Brain microvascular endothelial cell (primary cell): ENCODE results near the gene PDGFD.

Source experiments
- DNase-seq: peaks from one replicate; pipeline ENCODE4 v3.0.0-alpha.2; 2020
- H3K27ac ChIP-seq: fragments of 250-450 bp; sonication (Bioruptor Pico); 2 replicates; pipeline ENCODE4 v1.5.1; 2020; ENCODE audit warnings: mild to moderate bottlenecking, moderate library complexity
- H3K27me3 ChIP-seq: fragments of 250-450 bp; sonication (Bioruptor Pico); replicated peaks from 2 replicates; pipeline ENCODE4 v1.5.1; 2020; ENCODE audit warnings: mild to moderate bottlenecking
- H3K36me3 ChIP-seq: fragments of 250-450 bp; sonication (Bioruptor Pico); replicated peaks from 2 replicates; pipeline ENCODE4 v1.5.1; 2020; ENCODE audit warnings: mild to moderate bottlenecking
- H3K4me3 ChIP-seq: 2 replicates; pipeline ENCODE4 v1.5.1; 2011; ENCODE audit warnings: low read depth, mild to moderate bottlenecking, control low read depth, low read length, moderate library complexity
- in situ Hi-C: cut with HindIII; loops from 2 replicates; pipeline ENCODE4 v1.10.0; 2017; ENCODE audit warnings: low sequenced_read_pairs, low pct_ligation_motif_present
- TF ChIP-seq, protein P1 (sequence below): IDR thresholded peaks from 2 replicates; pipeline ENCODE4 v1.5.1; 2011; ENCODE audit warnings: low read depth, mild to moderate bottlenecking, moderate library complexity, low read length, control low read depth, inconsistent platforms; ENCODE audit errors: missing control alignments

PDGFD gene

GRCh38 chr11:104152941-104153505 is 10.9 kb downstream of the PDGFD start:
- TF ChIP-seq, protein P1, sequence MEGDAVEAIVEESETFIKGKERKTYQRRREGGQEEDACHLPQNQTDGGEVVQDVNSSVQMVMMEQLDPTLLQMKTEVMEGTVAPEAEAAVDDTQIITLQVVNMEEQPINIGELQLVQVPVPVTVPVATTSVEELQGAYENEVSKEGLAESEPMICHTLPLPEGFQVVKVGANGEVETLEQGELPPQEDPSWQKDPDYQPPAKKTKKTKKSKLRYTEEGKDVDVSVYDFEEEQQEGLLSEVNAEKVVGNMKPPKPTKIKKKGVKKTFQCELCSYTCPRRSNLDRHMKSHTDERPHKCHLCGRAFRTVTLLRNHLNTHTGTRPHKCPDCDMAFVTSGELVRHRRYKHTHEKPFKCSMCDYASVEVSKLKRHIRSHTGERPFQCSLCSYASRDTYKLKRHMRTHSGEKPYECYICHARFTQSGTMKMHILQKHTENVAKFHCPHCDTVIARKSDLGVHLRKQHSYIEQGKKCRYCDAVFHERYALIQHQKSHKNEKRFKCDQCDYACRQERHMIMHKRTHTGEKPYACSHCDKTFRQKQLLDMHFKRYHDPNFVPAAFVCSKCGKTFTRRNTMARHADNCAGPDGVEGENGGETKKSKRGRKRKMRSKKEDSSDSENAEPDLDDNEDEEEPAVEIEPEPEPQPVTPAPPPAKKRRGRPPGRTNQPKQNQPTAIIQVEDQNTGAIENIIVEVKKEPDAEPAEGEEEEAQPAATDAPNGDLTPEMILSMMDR, result no peak
- DNase-seq, result no peak
- H3K27me3 ChIP-seq, result no peaks in the 10 kb centered on the region
- no peak overlapping the region for H3K4me3 ChIP-seq
- in situ Hi-C loops, result loop anchor here (25.0 kb wide), 1 partner anchor 466 kb away; no protein-coding TSS in a partner anchor
- H3K27ac ChIP-seq, result no peak overlapping the region
- H3K36me3 ChIP-seq, result no peaks in the 10 kb centered on the region

DNA sequence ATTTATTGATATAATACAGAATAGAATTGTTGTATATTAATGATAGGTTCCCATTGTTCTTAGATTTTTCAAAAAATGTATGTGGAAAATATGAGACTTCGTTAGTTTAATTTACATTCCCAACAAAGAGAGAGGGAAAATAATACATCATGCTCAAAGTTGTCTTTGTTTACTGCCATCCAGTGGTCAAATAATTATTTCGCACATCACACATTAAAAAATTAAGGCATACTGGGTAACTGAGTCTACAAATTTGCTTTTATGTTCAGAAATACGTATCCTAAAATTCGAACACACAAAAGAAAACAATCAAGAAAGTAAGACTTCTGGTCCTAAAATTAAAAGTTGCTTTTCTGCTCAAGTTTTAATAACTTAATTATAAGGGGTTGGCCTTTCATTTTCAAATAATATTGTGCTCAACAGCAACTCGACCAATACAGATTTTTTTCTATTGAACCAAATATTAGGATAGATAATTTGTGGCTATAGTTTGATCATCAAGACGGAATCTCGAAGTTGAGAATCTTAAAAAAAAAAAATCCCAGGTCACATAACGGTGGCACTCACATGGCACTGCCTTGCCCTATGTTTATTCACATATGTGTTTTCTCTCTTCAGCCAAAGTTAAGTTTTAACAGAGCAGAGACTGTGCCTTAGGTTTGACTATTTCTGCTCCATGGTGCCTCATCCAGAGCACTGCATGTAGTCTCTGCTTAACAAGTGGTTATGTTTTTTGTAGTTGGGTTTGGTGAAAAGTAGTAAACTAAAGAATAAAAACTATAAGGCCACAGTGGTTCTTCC is 12.3 kb downstream of the PDGFD start:
- H3K4me3 ChIP-seq, result no peak overlapping the region
- no peak for DNase-seq
- H3K27me3 ChIP-seq, result no peaks in the 10 kb centered on the region
- in situ Hi-C loops, result loop anchor here (25.0 kb wide), 1 partner anchor 464 kb away; no protein-coding TSS in a partner anchor
- TF ChIP-seq, protein P1, result peak; percentile 35
- no peak overlapping the region for H3K27ac ChIP-seq
- H3K36me3 ChIP-seq, result no peaks in the 10 kb centered on the region

- H3K27me3 ChIP-seq, result no peaks in the 10 kb centered on the region
- H3K36me3 ChIP-seq, result no peaks in the 10 kb centered on the region
- no peak overlapping the region for H3K27ac ChIP-seq
- in situ Hi-C loops, result no loop called here
- H3K4me3 ChIP-seq, result no peak overlapping the region
- TF ChIP-seq, protein P1, result no peak
- no peak for DNase-seq
Measured at GRCh38 chr11:104148706-104149105, 15.2 kb downstream of the PDGFD start.

DNA sequence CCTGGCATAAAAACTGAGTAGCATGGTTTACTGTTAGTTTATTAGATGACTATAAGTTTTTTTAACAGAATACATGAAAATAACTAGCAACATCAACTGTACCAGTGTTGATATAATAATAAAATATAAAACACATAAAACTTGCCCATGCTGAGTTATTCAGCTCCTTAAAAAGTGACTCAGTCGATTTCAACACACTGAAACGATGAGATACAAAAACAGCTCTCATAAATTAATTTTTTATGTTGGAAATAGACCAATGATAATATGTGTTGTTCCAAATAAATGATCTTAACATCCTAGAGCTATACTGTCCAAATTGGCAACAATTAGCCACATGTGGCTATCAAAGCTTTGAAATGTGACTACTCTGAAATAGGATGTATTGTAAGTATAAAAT is 15.9 kb downstream of the PDGFD start:
- in situ Hi-C loops, result no loop called here
- peak; percentile 12 for DNase-seq
- H3K36me3 ChIP-seq, result no peaks in the 10 kb centered on the region
- no peaks in the 10 kb centered on the region for H3K27me3 ChIP-seq
- H3K4me3 ChIP-seq, result no peak overlapping the region
- H3K27ac ChIP-seq, result no peak overlapping the region
- TF ChIP-seq, protein P1, result no peak

DNA sequence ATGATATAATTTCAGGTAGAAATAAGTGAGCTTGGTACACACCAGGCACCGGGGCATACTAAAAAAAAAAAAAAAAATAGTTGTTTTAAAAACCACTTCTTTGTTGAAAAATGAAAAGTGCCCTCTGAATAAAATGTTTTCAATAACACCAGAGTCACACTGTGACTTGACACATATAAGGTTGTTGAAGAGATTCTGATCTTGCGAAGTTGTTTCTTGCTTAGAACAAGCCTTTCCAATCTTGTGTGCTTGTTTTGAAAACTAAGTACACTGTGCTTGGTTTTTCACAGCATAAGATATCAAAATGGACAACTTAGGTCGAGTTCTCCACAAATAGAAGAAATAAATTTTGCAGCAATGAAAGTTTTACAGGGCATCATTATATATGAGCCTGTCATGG is 17.0 kb downstream of the PDGFD start:
- Histone ChIP-seq H3K27me3 (no peaks in the 10 kb centered on the region), H3K27ac (no peak overlapping the region), H3K4me3 (no peak overlapping the region), H3K36me3 (no peaks in the 10 kb centered on the region)
- in situ Hi-C loops, result no loop called here
- TF ChIP-seq, protein P1, result no peak
- DNase-seq, result no peak
